GM19463 (cell line): ENCODE measurements around the gene ZBTB25.
A peak's percentile ranks its signal among the peaks of the same experiment; 100 is the strongest.
"Not testable (repeated sequence)": the region's sequence is repeated elsewhere in the genome, so short reads cannot be mapped to it uniquely, and the experiment has no call there.

Experiments
- ATAC-seq: cut with Tn5 transposase; IDR thresholded peaks from one replicate; pipeline ENCODE4 v1.9.1; 2021; ENCODE audit warnings: mild to moderate bottlenecking, moderate library complexity; ENCODE audit not compliant: unreplicated experiment

The ZBTB25 gene

DNA sequence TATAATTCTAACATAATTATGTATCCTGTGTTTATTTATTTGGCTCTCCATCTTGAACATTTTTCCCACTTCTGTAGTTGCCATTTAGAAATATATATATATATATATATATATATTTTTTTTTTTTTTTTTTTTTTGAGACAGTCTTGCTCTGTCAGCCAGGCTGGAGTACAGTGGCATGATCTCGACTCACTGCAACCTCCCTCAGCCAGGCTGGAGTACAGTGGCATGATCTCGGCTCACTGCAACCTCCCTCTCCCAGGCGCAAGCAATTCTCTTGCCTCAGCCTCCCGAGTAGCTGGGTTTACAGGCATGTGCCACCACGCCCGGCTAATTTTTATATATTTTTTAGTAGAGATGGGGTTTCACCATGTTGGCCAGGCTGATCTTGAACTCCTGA, 14.0 kb upstream of the ZBTB25 start:
- not testable (repeated sequence) for ATAC-seq

- no peak for ATAC-seq
Measured at GRCh38 chr14:64516969-64517368, 13.3 kb upstream of the ZBTB25 start.

- no peak for ATAC-seq
Measured at GRCh38 chr14:64515053-64515452, 11.4 kb upstream of the ZBTB25 start.

DNA sequence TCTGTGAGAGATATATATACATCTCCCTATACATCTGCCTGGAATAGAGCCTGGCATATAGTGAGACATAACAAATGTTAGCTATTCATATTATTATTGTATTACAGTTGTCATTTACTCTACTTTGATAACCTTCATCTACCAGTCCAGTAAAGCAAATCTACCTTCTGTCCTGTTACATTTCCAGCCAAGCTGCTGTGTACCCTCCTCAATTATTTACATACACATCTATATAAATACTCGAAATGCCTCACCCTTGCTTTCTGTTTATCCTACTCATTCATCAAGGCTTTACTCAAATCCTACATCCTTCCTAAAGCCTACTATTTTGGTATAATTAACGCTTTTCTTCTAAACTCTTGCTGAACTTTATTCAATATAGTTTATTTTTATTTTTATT, 9.6 kb upstream of the ZBTB25 start:
- ATAC-seq, result no peak

GRCh38 chr14:64510825-64511671, 7.4 kb upstream of the ZBTB25 start:
- ATAC-seq, result no peak

GRCh38 chr14:64509036-64509435, 5.4 kb upstream of the ZBTB25 start:
- no peak for ATAC-seq

DNA sequence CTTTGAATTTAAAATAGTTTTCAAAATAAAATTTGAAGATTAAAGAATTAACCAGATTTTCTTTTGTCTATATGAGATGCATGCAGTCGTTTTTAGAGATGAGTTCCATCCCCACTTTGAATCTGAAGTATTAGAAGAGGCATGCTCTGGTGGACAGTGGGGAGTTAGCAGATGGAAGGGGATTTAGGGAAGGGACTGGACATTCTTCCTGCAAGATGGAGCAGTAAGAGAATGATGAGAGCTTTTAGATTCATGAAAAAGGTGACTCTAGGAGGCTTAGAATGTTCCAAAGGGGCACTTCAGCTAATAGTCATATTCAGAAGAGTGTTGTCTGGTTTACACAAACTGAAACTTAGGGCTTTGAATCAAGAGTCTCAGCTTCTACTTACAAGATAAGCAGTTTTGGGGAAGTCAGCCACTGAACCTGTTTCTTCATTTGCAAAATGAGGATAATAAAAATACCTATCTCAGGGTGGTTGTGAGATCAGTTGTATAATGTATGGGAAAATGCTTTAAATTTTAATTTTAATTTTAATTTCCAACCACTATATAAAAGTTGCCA, 4.7 kb upstream of the ZBTB25 start:
- ATAC-seq, result no peak

- ATAC-seq, result no peak
Measured at GRCh38 chr14:64507376-64508156, 3.9 kb upstream of the ZBTB25 start.

- ATAC-seq, result no peak
Measured at GRCh38 chr14:64506721-64507120, 3.1 kb upstream of the ZBTB25 start.

- peak; percentile 25 for ATAC-seq
Measured at GRCh38 chr14:64504897-64505794, 1.5 kb upstream of the ZBTB25 start.

DNA sequence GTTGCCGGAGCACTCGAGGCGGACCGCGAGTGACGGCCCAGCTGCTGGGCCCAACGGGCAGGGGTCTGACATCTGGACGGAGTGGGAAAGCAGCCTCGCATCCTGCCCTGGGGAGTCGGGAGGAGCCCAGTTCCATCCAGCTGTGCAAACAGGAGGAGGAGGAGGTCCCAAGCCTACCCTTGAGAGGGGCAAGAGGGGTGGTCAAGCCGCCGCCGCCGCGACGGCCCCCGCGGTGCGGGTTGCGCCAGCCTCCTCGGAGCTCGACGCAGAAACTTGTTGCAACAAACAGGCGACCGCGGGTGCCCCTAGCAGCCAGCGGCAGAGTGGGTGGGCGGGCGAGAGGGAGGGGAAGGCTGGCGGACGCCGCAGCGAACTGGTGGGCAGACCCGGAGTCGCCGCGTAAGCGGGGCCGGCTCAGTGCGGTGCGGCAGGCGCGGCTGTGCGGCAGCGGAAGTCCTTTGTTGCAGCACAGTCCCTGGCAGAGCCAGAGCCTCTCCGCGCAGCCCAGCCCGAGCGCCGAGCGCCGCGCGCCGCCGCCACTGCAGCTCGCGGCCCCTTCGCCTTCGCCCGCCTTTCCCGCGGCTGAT, 765 bp upstream of the ZBTB25 start, which contains the start of gene ZBTB1:
Gene ZBTB1 (plus strand): TSS at position 461 of the 587 bp plus-strand sequence. CDS start 16,735 bp downstream, outside the sequence.
- peak; percentile 22 for ATAC-seq

DNA sequence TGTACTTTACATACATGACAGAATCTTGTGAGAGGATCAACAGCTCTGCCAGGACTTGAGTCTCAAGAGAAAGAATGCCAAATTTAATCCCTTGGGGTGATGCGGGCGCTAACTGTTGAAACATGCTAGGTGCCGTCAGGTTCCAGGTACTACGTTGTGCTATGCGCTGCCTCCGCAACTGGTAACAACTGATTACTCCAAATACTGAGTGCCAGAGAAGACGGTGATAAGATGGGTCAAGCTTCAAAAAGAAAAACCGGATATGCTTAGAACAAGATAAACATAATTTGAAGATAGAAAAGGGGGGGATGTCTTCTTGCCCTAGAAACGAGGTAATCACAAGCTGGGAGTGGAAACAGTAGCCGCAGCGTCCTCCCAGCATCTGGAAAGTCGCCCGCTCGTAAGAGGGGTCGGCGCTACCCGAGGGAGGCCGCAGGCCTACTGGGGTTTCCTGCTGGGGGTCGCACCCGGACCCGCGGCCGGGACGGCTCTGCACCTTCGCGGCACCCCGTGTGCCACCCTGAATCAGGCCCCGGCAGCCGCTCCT, 678 bp downstream of the ZBTB25 start:
- ATAC-seq, result no peak

DNA sequence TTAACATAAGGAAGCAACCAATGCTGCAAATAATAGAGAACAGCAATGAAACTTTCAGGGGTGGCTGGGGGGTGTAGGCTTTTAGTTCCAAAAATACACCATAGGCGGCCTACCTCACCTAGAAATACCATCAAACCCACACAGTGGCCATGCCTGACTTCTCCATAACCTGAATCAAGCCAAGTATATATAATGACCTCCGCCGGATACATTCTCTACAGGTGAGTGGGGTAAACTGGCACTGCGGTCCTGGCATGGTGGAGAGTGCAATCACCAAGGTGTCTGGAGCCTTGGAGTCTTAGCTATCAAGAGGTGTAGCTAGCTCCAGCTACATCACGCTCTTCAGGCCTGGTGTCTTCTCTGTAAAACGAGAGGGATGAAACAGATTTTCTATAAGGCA, 1.2 kb downstream of the ZBTB25 start:
- no peak for ATAC-seq

DNA sequence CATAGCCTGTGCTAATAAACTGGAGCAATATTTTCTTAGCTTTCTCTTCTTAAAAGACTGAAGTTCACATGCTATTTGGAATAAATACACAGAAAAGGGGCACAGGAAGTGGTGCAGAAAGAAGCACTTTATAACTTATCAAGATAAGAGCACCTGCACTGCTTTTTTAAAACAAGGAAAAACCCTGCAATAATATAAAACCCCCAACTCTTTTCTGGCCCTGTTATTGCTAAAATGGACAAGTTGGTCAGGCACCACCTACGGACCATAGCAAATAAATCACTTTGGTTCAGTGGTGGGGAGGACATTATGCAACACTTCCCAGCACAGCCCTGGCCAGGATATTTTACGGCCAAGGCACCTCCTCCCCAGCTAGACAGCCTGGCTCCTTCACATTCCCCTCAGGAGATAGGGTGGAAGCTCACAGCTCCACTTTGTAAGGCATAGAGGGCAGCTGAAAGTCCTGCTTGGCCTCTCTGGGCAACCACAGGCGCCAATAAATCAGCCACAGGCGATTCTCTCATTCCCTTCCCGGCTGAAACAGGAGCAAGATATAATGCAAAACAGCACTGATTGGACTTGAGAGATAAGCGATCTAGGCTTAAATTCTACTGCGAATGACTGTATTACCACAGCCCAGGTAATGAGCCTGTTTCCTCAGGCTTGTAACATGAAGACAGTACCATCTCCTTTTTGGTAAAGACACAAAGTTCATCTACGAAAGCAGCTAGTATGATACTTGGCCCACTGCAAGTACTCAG, 2.0 kb downstream of the ZBTB25 start:
- no peak for ATAC-seq

DNA sequence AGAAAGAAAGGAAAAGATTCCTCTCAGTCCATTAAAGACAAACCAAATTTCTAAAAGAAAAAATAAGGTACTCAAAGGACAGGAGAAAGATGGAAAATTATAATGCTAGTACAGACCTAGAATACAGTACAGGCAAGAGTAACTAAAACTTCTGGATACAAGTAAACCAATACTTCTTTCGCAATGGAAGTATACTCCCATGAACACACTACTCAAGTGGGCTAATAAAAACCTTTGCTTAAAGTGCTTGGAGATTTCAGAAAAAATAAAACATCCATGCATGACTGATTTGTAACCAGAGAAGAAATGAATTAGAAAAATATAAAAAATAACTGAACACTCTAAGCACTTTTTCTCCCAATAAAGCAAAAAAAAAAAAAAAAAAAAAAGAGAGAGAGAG, 3.5 kb downstream of the ZBTB25 start:
- no peak for ATAC-seq

- ATAC-seq, result no peak
Measured at GRCh38 chr14:64496764-64497163, 6.9 kb downstream of the ZBTB25 start.

- no peak for ATAC-seq
Measured at GRCh38 chr14:64495252-64495651, 8.4 kb downstream of the ZBTB25 start.

- no peak for ATAC-seq
Measured at GRCh38 chr14:64493455-64493854, 10.2 kb downstream of the ZBTB25 start.

GRCh38 chr14:64491637-64492036, 12.0 kb downstream of the ZBTB25 start:
- no peak for ATAC-seq
